T47D (cell line): ENCODE measurements around the gene CHRNA3.

Source experiments
- DNase-seq, 2 experiments: peaks; one replicate each; pipeline versions ENCODE4 v3.0.0 to v3.0.0-alpha.2; 2011 to 2012; ENCODE audit warnings: low read depth in 1 of 2, low spot score in 1 of 2
- JUND ChIP-seq: IDR thresholded peaks from 2 replicates; pipeline ENCODE4 v1.6.1; 2012; ENCODE audit warnings: low read depth
- in situ Hi-C: cut with HindIII; loops from 2 replicates; pipeline ENCODE4 v1.10.0; 2016; ENCODE audit warnings: low sequenced_read_pairs, low pct_unique_long_range_greater_than_20kb

The CHRNA3 gene

GRCh38 chr15:78552597-78552996 is 68.2 kb downstream of the CHRNA3 start:
- in situ Hi-C loops = no loop called here
- no peak for TF ChIP-seq JUND
- peak in 1 of 2 experiments; percentile 18 for DNase-seq

- in situ Hi-C loops = no loop called here
- no peak for DNase-seq
- TF ChIP-seq JUND = no peak
These were observed 68.9 kb downstream of the CHRNA3 start for GRCh38 chr15:78551902-78552301.

- no peak for DNase-seq
- in situ Hi-C loops = no loop called here
- TF ChIP-seq JUND = no peak
These were observed 70.0 kb downstream of the CHRNA3 start for GRCh38 chr15:78550815-78551214.

- in situ Hi-C loops = no loop called here
- TF ChIP-seq JUND = no peak
- no peak for DNase-seq
These were observed 70.6 kb downstream of the CHRNA3 start for GRCh38 chr15:78550194-78550593.
